ENCODE measurements around the gene CFAP46.

The CFAP46 gene

DNA sequence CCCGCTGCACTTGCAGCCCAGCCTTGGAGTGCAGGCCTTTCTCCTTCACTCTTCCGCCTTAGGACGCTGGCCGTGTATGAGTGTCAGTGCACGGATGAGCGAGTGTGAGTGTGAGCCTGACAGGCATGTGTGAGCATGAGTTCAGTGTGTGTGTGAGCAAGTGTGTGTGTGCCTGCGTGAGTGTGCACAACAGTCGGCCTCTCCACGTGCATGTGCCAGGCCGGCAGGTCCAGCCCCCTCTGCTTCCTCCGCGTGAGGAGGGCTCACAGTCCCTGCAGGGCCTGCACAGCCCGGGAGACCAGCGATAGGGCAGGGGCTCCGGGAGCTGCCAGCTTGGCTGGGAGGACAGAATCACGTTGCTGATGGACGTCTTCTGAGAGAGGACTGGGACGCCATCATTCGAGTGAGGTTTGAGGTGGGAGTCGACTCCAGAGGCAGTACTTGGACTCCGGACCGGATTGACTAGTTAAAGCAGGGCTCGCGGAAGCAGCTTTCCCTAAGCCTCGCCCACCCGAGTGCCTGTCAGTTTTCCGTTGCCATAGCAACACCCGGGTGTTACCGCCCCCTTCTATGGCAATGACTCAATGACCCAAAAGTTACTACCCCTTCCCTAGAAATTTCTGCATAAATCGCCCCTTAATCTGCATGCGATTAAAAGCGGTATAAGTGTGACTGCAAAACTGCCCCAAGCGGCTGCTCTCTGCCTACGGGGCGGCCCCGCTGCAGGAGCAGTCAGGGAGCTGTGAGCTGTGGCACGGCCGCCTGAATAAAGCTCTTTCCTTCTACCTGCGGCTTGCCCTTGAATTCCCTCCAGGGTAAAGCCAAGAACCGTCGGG lies 19.6 kb upstream of the CFAP46 start:
- no peaks in the 10 kb centered on the region for H3F3A ChIP-seq (ENCODE audit: insufficient read depth)
- no peaks in the 10 kb centered on the region for H3K79me2 ChIP-seq (ENCODE audit: insufficient read depth, low read length)
- H3K9ac ChIP-seq (ENCODE audit: low read length) = no peak overlapping the region
- H3K9me3 ChIP-seq (ENCODE audit: insufficient read depth, low read length) = no peaks in the 10 kb centered on the region
- H4K20me1 ChIP-seq (ENCODE audit: low read depth, low read length) = no peaks in the 10 kb centered on the region
- no peaks in the 10 kb centered on the region for H3K36me3 ChIP-seq (ENCODE audit: low read length)
- no peak overlapping the region for H3K27ac ChIP-seq (ENCODE audit: low read depth, low read length)
- H3K4me2 ChIP-seq (ENCODE audit: low read depth, low read length, poor library complexity, severe bottlenecking) = no peak overlapping the region
- H3K9me2 ChIP-seq (replicated peaks; ENCODE audit: insufficient read depth, low read length) = no peaks in the 10 kb centered on the region
- H3K4me3 ChIP-seq (ENCODE audit: insufficient read depth, low read length, poor library complexity, severe bottlenecking) = no peak overlapping the region
- TF ChIP-seq, protein P1, sequence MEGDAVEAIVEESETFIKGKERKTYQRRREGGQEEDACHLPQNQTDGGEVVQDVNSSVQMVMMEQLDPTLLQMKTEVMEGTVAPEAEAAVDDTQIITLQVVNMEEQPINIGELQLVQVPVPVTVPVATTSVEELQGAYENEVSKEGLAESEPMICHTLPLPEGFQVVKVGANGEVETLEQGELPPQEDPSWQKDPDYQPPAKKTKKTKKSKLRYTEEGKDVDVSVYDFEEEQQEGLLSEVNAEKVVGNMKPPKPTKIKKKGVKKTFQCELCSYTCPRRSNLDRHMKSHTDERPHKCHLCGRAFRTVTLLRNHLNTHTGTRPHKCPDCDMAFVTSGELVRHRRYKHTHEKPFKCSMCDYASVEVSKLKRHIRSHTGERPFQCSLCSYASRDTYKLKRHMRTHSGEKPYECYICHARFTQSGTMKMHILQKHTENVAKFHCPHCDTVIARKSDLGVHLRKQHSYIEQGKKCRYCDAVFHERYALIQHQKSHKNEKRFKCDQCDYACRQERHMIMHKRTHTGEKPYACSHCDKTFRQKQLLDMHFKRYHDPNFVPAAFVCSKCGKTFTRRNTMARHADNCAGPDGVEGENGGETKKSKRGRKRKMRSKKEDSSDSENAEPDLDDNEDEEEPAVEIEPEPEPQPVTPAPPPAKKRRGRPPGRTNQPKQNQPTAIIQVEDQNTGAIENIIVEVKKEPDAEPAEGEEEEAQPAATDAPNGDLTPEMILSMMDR (IDR thresholded peaks at IDR 0.05; ENCODE audit: insufficient read depth, low read length, poor library complexity, severe bottlenecking) = no peak
- TF ChIP-seq EZH2phosphoT487 (conservative IDR thresholded peaks at IDR 0.05; ENCODE audit: low read length) = no peak
- no peaks in the 10 kb centered on the region for H3K27me3 ChIP-seq (ENCODE audit: low read length)
- H2AFZ ChIP-seq (ENCODE audit: low read depth, low read length, severe bottlenecking) = no peak overlapping the region

DNA sequence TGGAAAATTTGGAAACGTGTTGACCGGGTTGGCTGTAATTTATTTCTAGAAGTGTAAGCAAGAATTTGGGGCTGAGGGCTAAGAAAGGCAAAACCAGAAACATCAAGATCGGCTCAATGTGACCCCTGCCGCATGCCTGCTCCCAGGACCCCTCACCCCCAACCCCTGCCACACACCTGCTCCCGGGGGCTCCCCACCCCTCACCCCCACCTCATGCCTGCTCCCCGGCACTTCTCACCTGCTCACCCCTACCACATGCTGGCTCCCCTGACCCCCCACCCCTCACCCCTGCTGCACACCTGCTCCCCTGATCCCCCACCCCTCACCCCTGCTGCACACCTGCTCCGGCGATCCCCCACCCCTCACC lies 19.0 kb upstream of the CFAP46 start:
- H2AFZ ChIP-seq (ENCODE audit: low read depth, low read length, severe bottlenecking) = no peak overlapping the region
- H3K36me3 ChIP-seq (ENCODE audit: low read length) = no peaks in the 10 kb centered on the region
- H3K9me3 ChIP-seq (ENCODE audit: insufficient read depth, low read length) = no peaks in the 10 kb centered on the region
- H3K4me3 ChIP-seq (ENCODE audit: insufficient read depth, low read length, poor library complexity, severe bottlenecking) = no peak overlapping the region
- no peaks in the 10 kb centered on the region for H3K27me3 ChIP-seq (ENCODE audit: low read length)
- H3K9me2 ChIP-seq (replicated peaks; ENCODE audit: insufficient read depth, low read length) = no peaks in the 10 kb centered on the region
- no peaks in the 10 kb centered on the region for H3F3A ChIP-seq (ENCODE audit: insufficient read depth)
- no peak overlapping the region for H3K9ac ChIP-seq (ENCODE audit: low read length)
- H4K20me1 ChIP-seq (ENCODE audit: low read depth, low read length) = no peaks in the 10 kb centered on the region
- no peaks in the 10 kb centered on the region for H3K79me2 ChIP-seq (ENCODE audit: insufficient read depth, low read length)
- H3K27ac ChIP-seq (ENCODE audit: low read depth, low read length) = no peak overlapping the region
- TF ChIP-seq EZH2phosphoT487 (conservative IDR thresholded peaks at IDR 0.05; ENCODE audit: low read length) = no peak
- TF ChIP-seq, protein P1 (IDR thresholded peaks at IDR 0.05; ENCODE audit: insufficient read depth, low read length, poor library complexity, severe bottlenecking) = no peak
- no peak overlapping the region for H3K4me2 ChIP-seq (ENCODE audit: low read depth, low read length, poor library complexity, severe bottlenecking)

DNA sequence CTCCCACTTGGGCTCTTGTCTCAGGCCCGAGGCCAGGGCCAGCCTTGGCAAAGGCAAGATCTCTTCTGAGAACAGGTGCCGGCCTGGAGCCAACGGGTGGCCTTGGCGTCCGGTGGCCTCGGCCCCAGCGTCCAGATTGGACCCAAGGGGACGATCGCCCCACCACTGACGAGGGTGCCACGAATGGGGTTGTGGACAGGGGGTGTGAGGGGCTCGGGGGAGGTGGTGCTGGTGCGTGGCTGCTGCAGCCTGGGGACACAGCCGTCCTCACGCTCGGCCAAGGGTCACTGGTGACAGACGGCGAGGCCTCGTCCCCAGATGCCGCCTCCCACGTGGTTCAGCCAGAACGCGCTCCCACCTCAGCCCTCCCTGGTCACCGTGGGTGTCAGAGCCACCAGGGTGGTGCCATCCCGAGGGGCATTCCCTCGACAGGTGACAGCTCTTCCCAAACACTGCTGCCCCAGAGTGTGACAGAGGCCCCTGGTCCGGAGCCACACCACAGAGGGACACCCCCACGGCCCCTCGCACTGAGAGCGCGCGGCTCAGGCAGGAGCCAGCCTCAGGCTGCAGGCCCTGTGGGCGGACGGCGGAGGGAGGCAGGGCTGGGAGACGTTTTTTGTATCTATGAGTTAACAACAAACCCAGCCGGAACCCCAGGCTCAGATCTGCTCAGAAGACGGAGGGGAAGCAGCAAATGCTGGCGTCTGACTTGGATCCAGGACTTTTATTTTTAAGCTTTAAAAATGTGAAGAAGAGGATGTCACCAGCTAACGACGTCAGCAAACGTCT lies 18.5 kb upstream of the CFAP46 start:
- Histone ChIP-seq H3F3A (ENCODE audit: insufficient read depth) (no peaks in the 10 kb centered on the region), H3K9ac (ENCODE audit: low read length) (no peak overlapping the region), H3K9me3 (ENCODE audit: insufficient read depth, low read length) (no peaks in the 10 kb centered on the region), H3K36me3 (ENCODE audit: low read length) (no peaks in the 10 kb centered on the region), H3K79me2 (ENCODE audit: insufficient read depth, low read length) (no peaks in the 10 kb centered on the region), H3K27ac (ENCODE audit: low read depth, low read length) (no peak overlapping the region), H2AFZ (ENCODE audit: low read depth, low read length, severe bottlenecking) (no peak overlapping the region), H3K4me2 (ENCODE audit: low read depth, low read length, poor library complexity, severe bottlenecking) (no peak overlapping the region), H3K27me3 (ENCODE audit: low read length) (no peaks in the 10 kb centered on the region), H3K9me2 (replicated peaks; ENCODE audit: insufficient read depth, low read length) (no peaks in the 10 kb centered on the region), H3K4me3 (ENCODE audit: insufficient read depth, low read length, poor library complexity, severe bottlenecking) (no peak overlapping the region), H4K20me1 (ENCODE audit: low read depth, low read length) (no peaks in the 10 kb centered on the region)
- TF ChIP-seq, protein P1 (IDR thresholded peaks at IDR 0.05; ENCODE audit: insufficient read depth, low read length, poor library complexity, severe bottlenecking) = no peak
- no peak for TF ChIP-seq EZH2phosphoT487 (conservative IDR thresholded peaks at IDR 0.05; ENCODE audit: low read length)

Data from SU-DHL-6 (cell line).